GM12878 (cell line): ENCODE data around the gene CFAP65. TPM values are rescaled to one million over a fixed set of nuclear protein-coding genes. Genes with fewer than 3 reads are reported as not detected.

Experiments used
- ATAC-seq: fragments of 200-7000 bp; cut with Tn5 transposase; 3 replicates; pipeline ENCODE4 v1.9.1; 2020; ENCODE audit warnings: mild to moderate bottlenecking, moderate library complexity
- BruUV-seq: library from RNA; stranded (reverse); fragments of 400-500 nt; replicated peaks from 2 replicates; lab custom pipeline; 2021; lab: Mats Ljungman, UMichigan
- CTCF ChIA-PET: fragments of 300-600 bp; sonication (Branson Sonifier 250); formaldehyde crosslinking; extraction: SDS; loops from one replicate; lab custom pipeline; 2021; ENCODE audit warnings: inconsistent platforms; lab: Yijun Ruan, JAX
- POLR2A ChIA-PET: fragments of 350-600 bp; formaldehyde crosslinking; extraction: SDS; loops from one replicate; lab custom pipeline; 2021; ENCODE audit warnings: inconsistent platforms; lab: Charles Lee
- RAD21 ChIA-PET: fragments of 300-600 bp; sonication (Branson Sonifier 250); formaldehyde crosslinking; loops from one replicate; lab custom pipeline; 2023; ENCODE audit warnings: antibody characterized with exemption; ENCODE audit not compliant: unreplicated experiment; lab: Charles Lee
- SMC1A ChIA-PET: fragments of 300-600 bp; sonication (Branson Sonifier 250); formaldehyde crosslinking; loops from one replicate; lab custom pipeline; 2023; ENCODE audit not compliant: unreplicated experiment, uncharacterized antibody; lab: Charles Lee
- DNase-seq: peaks from one replicate; pipeline ENCODE4 v3.0.0-alpha.2; 2011; ENCODE audit warnings: low read depth, low spot score
- FAIRE-seq: peaks from 3 replicates; lab custom pipeline; 2011; peaks lifted over from hg19 to GRCh38; lab: Jason Lieb, UNC
- H2AFZ ChIP-seq: 2 replicates; pipeline ENCODE4 v1.6.0; 2011; ENCODE audit warnings: low read depth, low read length, control low read depth; ENCODE audit not compliant: control insufficient read depth
- H3K27ac ChIP-seq: 2 replicates; pipeline ENCODE4 v1.5.1; 2011; ENCODE audit warnings: control low read depth; ENCODE audit not compliant: control insufficient read depth, insufficient read depth
- H3K27me3 ChIP-seq, 2 experiments: replicated peaks in 1 of 2; 2 replicates each; pipeline versions ENCODE4 v1.6.0 to v1.6.1; 2011; ENCODE audit warnings: low read length in 1 of 2; ENCODE audit not compliant: control insufficient read depth in 2 of 2, insufficient read depth in 2 of 2
- H3K36me3 ChIP-seq, 2 experiments: 2 replicates each; pipeline ENCODE4 v1.5.1; 2011; ENCODE audit warnings: low read length in 1 of 2; ENCODE audit not compliant: control insufficient read depth in 2 of 2, insufficient read depth in 2 of 2
- H3K4me1 ChIP-seq: 2 replicates; pipeline ENCODE4 v1.6.1; 2011; ENCODE audit warnings: mild to moderate bottlenecking, low read length, moderate library complexity, mixed read lengths; ENCODE audit not compliant: control insufficient read depth, insufficient read depth
- H3K4me2 ChIP-seq: 2 replicates; pipeline ENCODE4 v1.6.0; 2011; ENCODE audit warnings: control low read depth; ENCODE audit not compliant: control insufficient read depth, insufficient read depth
- H3K4me3 ChIP-seq: fragments of 200-600 bp; sonication (generic); 2 replicates; pipeline ENCODE4 v1.5.1; 2016
- H3K79me2 ChIP-seq: 2 replicates; pipeline ENCODE4 v1.6.0; 2011; ENCODE audit warnings: low read length; ENCODE audit not compliant: control insufficient read depth, insufficient read depth
- H3K9ac ChIP-seq: 2 replicates; pipeline ENCODE4 v1.8.0; 2011; ENCODE audit warnings: low read length, control low read depth, mixed read lengths; ENCODE audit not compliant: control insufficient read depth, insufficient read depth
- H3K9me3 ChIP-seq: replicated peaks from 3 replicates; pipeline ENCODE4 v1.5.1; 2011; ENCODE audit warnings: mild to moderate bottlenecking, low read length; ENCODE audit not compliant: control insufficient read depth, insufficient read depth
- H4K20me1 ChIP-seq: 2 replicates; pipeline ENCODE4 v1.6.0; 2011; ENCODE audit not compliant: control insufficient read depth, insufficient read depth
- ASH2L ChIP-seq: fragments of 300-600, 200-600 bp; sonication (generic); IDR thresholded peaks from 2 replicates; pipeline ENCODE4 v1.6.1; 2017; ENCODE audit warnings: low read depth, mild to moderate bottlenecking, borderline replicate concordance
- BHLHE40 ChIP-seq, 2 experiments: fragments of 450-650 bp in 1 of 2; IDR thresholded peaks; 2 replicates each; pipeline ENCODE4 v1.6.1; 2011 to 2017; ENCODE audit warnings: low read depth in 2 of 2, borderline replicate concordance in 1 of 2, improper control_type of control experiment in 1 of 2, low read length in 1 of 2, mild to moderate bottlenecking in 1 of 2
- CBX3 ChIP-seq: fragments of 200-600 bp; sonication (generic); IDR thresholded peaks from 2 replicates; pipeline ENCODE4 v1.6.1; 2016; ENCODE audit warnings: low read depth, borderline replicate concordance
- CREB1 ChIP-seq: IDR thresholded peaks from 2 replicates; pipeline ENCODE4 v1.6.1; 2012; ENCODE audit warnings: low read depth, mild to moderate bottlenecking, inconsistent platforms
- EGR1 ChIP-seq, 2 experiments: IDR thresholded peaks; 1 replicate in 1 of 2; 2 replicates in 1 of 2; pipeline ENCODE4 v1.6.1; 2011 to 2012; ENCODE audit warnings: low read depth in 2 of 2, low read length in 2 of 2, borderline replicate concordance in 1 of 2, mild to moderate bottlenecking in 1 of 2, moderate library complexity in 1 of 2
- IRF4 ChIP-seq: IDR thresholded peaks from 2 replicates; pipeline ENCODE4 v1.6.1; 2011; ENCODE audit warnings: low read depth, low read length
- KAT2A ChIP-seq: conservative IDR thresholded peaks from 2 replicates; pipeline ENCODE4 v1.6.1; 2011; ENCODE audit warnings: low read depth, low read length; ENCODE audit not compliant: control insufficient read depth
- MEF2A ChIP-seq: IDR thresholded peaks from 2 replicates; pipeline ENCODE4 v1.6.1; 2011; ENCODE audit warnings: low read depth, mild to moderate bottlenecking, low read length, moderate library complexity; ENCODE audit not compliant: insufficient read depth
- MLLT1 ChIP-seq: fragments of 450-650 bp; IDR thresholded peaks from 2 replicates; pipeline ENCODE4 v1.6.1; 2016; ENCODE audit warnings: mild to moderate bottlenecking
- NBN ChIP-seq: fragments of 450-650 bp; IDR thresholded peaks from 2 replicates; pipeline ENCODE4 v1.6.1; 2016
- RELA ChIP-seq: fragments of 450-650 bp; IDR thresholded peaks from 2 replicates; pipeline ENCODE4 v1.8.0; 2014; ENCODE audit warnings: borderline replicate concordance; ENCODE audit not compliant: partially characterized antibody
- SREBF2 ChIP-seq: IDR thresholded peaks from 2 replicates; pipeline ENCODE4 v1.6.1; 2012; ENCODE audit warnings: mild to moderate bottlenecking, low read length
- TCF12 ChIP-seq: IDR thresholded peaks from 2 replicates; pipeline ENCODE4 v1.6.1; 2011; ENCODE audit warnings: low read depth, mild to moderate bottlenecking, low read length
- ZBTB11 ChIP-seq: fragments of 450-650 bp; formaldehyde crosslinking; IDR thresholded peaks from 2 replicates; pipeline ENCODE4 v1.5.0; 2022; ENCODE audit warnings: mild to moderate bottlenecking, missing genetic modification characterization
- WGBS: methylation state at CpG from one replicate; pipeline ENCODE4 v1.1.6; 2016; ENCODE audit warnings: low lambda C conversion rate; ENCODE audit not compliant: insufficient replicate concordance, insufficient coverage; ENCODE audit errors: missing lambda C conversion rate; 5-methylcytosine and 5-hydroxymethylcytosine counted together
- in situ Hi-C: fragments of 300-500 bp; cut with MboI; formaldehyde crosslinking; loops from 9 replicates; pipeline ENCODE4 v1.14.3; 2018; ENCODE audit warnings: mixed read lengths
- intact Hi-C: fragments of 100-400 bp; cut with micrococcal nuclease; formaldehyde crosslinking; loops from one replicate; pipeline ENCODE4 v1.14.2; 2022; ENCODE audit not compliant: unreplicated experiment
- polyA plus RNA-seq, 11 experiments: library from polyadenylated mRNA; depleted of rRNA in 4 of 11; unstranded in 6 of 11; stranded (reverse) in 5 of 11; fragments of >200 nt; fragmentation: Nextera tagmentation in 4 of 11; fragmentation: Illumina TruSeq in 1 of 11; extraction: Ambion mirVana in 4 of 11; extraction: Trizol in 1 of 11; gene quantifications; 1 replicate in 1 of 11; 2 replicates in 10 of 11; pipeline versions ENCODE4 v1.2.1 to v1.2.3, GENCODE V29; 2011 to 2016; ENCODE audit warnings: inconsistent platforms in 2 of 11, missing spikeins in 2 of 11, low read depth in 1 of 11
- total RNA-seq, 4 experiments: library from RNA; depleted of rRNA in 3 of 4; stranded (reverse); fragments of >200 nt in 3 of 4; fragmentation: Illumina TruSeq in 1 of 4; extraction: Trizol in 1 of 4; gene quantifications; 2 replicates each; pipeline versions ENCODE4 v1.2.1 to v1.2.3, GENCODE V29; 2013 to 2021
- TF ChIP-seq, protein P1 (sequence below), 3 experiments: IDR thresholded peaks in 2 of 3; conservative IDR thresholded peaks in 1 of 3; 2 replicates each; pipeline ENCODE4 v1.5.1; 2011; ENCODE audit warnings: low read depth in 3 of 3, low read length in 3 of 3, mild to moderate bottlenecking in 3 of 3, control low read depth in 2 of 3, moderate library complexity in 2 of 3, inconsistent platforms in 1 of 3, mixed read lengths in 1 of 3; ENCODE audit not compliant: control insufficient read depth in 2 of 3, insufficient read depth in 1 of 3; ENCODE audit errors: extremely low read depth in 1 of 3

The CFAP65 gene
- total and polyA plus RNA-seq, 10 of the 15 experiments (the other 5 are each of a cell fraction or from before 2014, with no cell fraction given) = not detected

DNA sequence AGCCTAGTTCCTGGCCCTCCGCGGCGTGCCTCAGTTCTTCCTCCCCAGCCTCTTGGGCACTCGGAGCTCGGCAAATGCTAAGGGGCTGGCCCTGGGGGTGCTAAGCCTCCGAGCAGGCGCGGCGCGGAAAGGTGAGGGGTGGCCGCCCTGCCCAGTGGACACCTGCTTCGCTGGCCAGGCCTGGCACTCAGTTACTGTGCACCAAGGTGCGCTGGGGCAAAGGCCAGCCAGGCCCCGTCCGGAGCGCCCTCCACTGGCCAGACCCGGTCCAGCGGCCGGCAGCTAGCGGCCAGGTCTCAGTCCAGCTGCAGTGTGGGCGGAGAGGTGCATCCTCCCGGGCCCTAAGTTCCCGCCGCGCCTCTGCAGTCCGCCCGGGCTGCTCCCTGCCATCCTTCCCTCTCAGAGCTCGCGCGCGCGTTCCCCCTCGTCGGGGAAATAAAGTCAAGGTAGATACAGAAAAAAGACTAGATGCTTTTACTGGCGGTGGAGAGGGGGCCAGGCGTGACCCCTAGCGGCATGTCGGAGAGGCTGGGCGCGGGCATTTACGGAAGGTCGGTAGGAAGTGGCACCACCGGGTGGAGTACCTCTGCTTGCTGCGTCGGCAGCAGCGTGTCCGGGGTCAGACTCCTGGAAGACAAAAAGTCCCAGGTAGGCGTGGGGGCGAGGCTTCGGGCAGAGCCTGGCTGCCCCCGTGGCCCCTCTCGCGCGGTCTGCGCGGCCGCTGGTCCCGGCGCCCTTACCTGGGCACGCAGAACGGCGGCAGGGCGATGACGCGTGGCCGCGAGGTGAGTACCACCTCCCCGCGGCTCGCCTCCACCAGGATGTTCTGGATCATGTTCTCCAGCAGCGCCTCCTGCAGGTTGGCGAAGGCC is 38.7 kb downstream of the CFAP65 start:
- BruUV-seq = no TSS peak
- Histone ChIP-seq H3K79me2 (no peaks in the 10 kb centered on the region), H3K27me3 (peaks cover 9 to 19% of the 10 kb centered on the region in 2 experiments), H3K4me3 (no peak overlapping the region), H4K20me1 (no peaks in the 10 kb centered on the region), H3K36me3 (no peaks in the 10 kb centered on the region), H3K9ac (no peak overlapping the region), H3K27ac (no peak overlapping the region), H3K4me1 (no peaks in the 10 kb centered on the region), H3K9me3 (no peaks in the 10 kb centered on the region), H2AFZ (no peak overlapping the region), H3K4me2 (peak overlapping the region; percentile 17; the same call in 1 of the 2 replicates)
- no peak for FAIRE-seq
- ChIA-PET SMC1A (interaction anchor here (1.3 kb wide), 1 partner anchor 152 kb away, joined by 3 read pairs; no protein-coding TSS in a partner anchor), POLR2A (no interaction called here), CTCF (interaction anchor here (0.6 to 2.0 kb wide), 4 partner anchors 23 to 182 kb away, joined by 3 to 12 read pairs (median 4); no protein-coding TSS in a partner anchor), RAD21 (interaction anchor here (0.6 to 1.0 kb wide), 3 partner anchors 27 to 127 kb away, joined by 3 read pairs; no protein-coding TSS in a partner anchor)
- intact Hi-C loops = loop anchor here (2.0 kb wide), 1 partner anchor 150 kb away; no protein-coding TSS in a partner anchor
- DNase-seq = no peak
- ATAC-seq = peak; percentile 61
- in situ Hi-C loops = no loop called here
- WGBS = 15% methylated on average over 71 of the region's 72 CpGs
- TF ChIP-seq CBX3 = no peak
- TF ChIP-seq NBN = no peak
- TF ChIP-seq SREBF2 = no peak
- no peak for TF ChIP-seq IRF4
- no peak for TF ChIP-seq ZBTB11
- no peak for TF ChIP-seq MLLT1
- TF ChIP-seq MEF2A = no peak
- TF ChIP-seq, protein P1, sequence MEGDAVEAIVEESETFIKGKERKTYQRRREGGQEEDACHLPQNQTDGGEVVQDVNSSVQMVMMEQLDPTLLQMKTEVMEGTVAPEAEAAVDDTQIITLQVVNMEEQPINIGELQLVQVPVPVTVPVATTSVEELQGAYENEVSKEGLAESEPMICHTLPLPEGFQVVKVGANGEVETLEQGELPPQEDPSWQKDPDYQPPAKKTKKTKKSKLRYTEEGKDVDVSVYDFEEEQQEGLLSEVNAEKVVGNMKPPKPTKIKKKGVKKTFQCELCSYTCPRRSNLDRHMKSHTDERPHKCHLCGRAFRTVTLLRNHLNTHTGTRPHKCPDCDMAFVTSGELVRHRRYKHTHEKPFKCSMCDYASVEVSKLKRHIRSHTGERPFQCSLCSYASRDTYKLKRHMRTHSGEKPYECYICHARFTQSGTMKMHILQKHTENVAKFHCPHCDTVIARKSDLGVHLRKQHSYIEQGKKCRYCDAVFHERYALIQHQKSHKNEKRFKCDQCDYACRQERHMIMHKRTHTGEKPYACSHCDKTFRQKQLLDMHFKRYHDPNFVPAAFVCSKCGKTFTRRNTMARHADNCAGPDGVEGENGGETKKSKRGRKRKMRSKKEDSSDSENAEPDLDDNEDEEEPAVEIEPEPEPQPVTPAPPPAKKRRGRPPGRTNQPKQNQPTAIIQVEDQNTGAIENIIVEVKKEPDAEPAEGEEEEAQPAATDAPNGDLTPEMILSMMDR (IDR thresholded peaks at IDR 0.05 in 2 of 3, conservative IDR thresholded peaks at IDR 0.05 in 1 of 3; ENCODE audit: control insufficient read depth in 2 of 3, extremely low read depth in 1 of 3, insufficient read depth in 1 of 3, low read depth in 3 of 3, low read length in 3 of 3) = peak in 2 of 3 experiments; percentile 15 to 23; a peak in 2 of 6 replicates
- TF ChIP-seq ASH2L = no peak
- 0 out of 3 replicates have a peak, but pooled peaks of 1 of the 2 experiments have one; percentile 24 for TF ChIP-seq EGR1 (IDR thresholded peaks at IDR 0.05; ENCODE audit: borderline replicate concordance in 1 of 2, low read depth in 2 of 2, low read length in 2 of 2)
- TF ChIP-seq BHLHE40 (IDR thresholded peaks at IDR 0.05; ENCODE audit: borderline replicate concordance in 1 of 2, low read depth in 2 of 2, low read length in 1 of 2) = no peak
- no peak for TF ChIP-seq KAT2A
- 0 out of 2 replicates have a peak, but pooled peaks have one; percentile 36 for TF ChIP-seq TCF12
- TF ChIP-seq CREB1 = no peak
- no peak for TF ChIP-seq RELA
